Stimulated activated effector memory CD8-positive, alpha-beta T cell treated with anti-CD3 and anti-CD28 coated beads, Interleukin-12 subunit alpha, Interleukin-12 subunit beta, amount 100 ng/mL, for 72 hours (primary cell): ENCODE data around the gene CLNK.
"Not testable (repeated sequence)": the region's sequence is repeated elsewhere in the genome, so short reads cannot be mapped to it uniquely, and the experiment has no call there.

Source experiments
- ATAC-seq: fragments of 150-1000 bp; cut with Tn5 transposase; 2 replicates; pipeline ENCODE4 v1.10.0; 2021
- DNase-seq, 2 donors: peaks; one replicate each; pipeline ENCODE4 v3.0.0; 2021 to 2022; ENCODE audit warnings: low spot score in 2 of 2
- H3K27ac Mint-ChIP-seq: one replicate; pipeline ENCODE4 v1.8.0; 2022; ENCODE audit warnings: mild to moderate bottlenecking, mixed read lengths
- H3K36me3 Mint-ChIP-seq: one replicate; pipeline ENCODE4 v1.8.0; 2022; ENCODE audit warnings: mild to moderate bottlenecking, mixed read lengths
- H3K4me1 Mint-ChIP-seq: one replicate; pipeline ENCODE4 v1.8.0; 2022; ENCODE audit warnings: mixed read lengths
- H3K4me3 Mint-ChIP-seq: one replicate; pipeline ENCODE4 v1.8.0; 2022; ENCODE audit warnings: mild to moderate bottlenecking, mixed read lengths
- H3K9me3 Mint-ChIP-seq: one replicate; pipeline ENCODE4 v1.8.0; 2022; ENCODE audit warnings: mixed read lengths

Gene CLNK

GRCh38 chr4:10619855-10620254 is 64.7 kb downstream of the CLNK start:
- Mint-ChIP-seq H3K4me3 (no peak overlapping the region), H3K4me1 (no peaks in the 10 kb centered on the region), H3K27ac (no peak overlapping the region), H3K36me3 (no peaks in the 10 kb centered on the region), H3K9me3 (no peaks in the 10 kb centered on the region)
- no peak for DNase-seq
- ATAC-seq: no peak

- DNase-seq: no peak
- no peak for ATAC-seq
- no peak overlapping the region for H3K4me3 Mint-ChIP-seq
- no peaks in the 10 kb centered on the region for H3K9me3 Mint-ChIP-seq
- no peaks in the 10 kb centered on the region for H3K36me3 Mint-ChIP-seq
- H3K4me1 Mint-ChIP-seq: no peaks in the 10 kb centered on the region
- H3K27ac Mint-ChIP-seq: no peak overlapping the region
These were observed 65.3 kb downstream of the CLNK start for GRCh38 chr4:10619220-10619619.

GRCh38 chr4:10614926-10615325 is 69.6 kb downstream of the CLNK start:
- H3K36me3 Mint-ChIP-seq, DNase-seq, H3K27ac Mint-ChIP-seq, H3K4me1 Mint-ChIP-seq, H3K4me3 Mint-ChIP-seq, ATAC-seq, H3K9me3 Mint-ChIP-seq: not testable (repeated sequence)

- no peak overlapping the region for H3K27ac Mint-ChIP-seq
- no peaks in the 10 kb centered on the region for H3K36me3 Mint-ChIP-seq
- no peaks in the 10 kb centered on the region for H3K4me1 Mint-ChIP-seq
- DNase-seq: no peak
- H3K9me3 Mint-ChIP-seq: no peaks in the 10 kb centered on the region
- no peak overlapping the region for H3K4me3 Mint-ChIP-seq
- ATAC-seq: no peak
These were observed 70.6 kb downstream of the CLNK start for GRCh38 chr4:10613926-10614478.

GRCh38 chr4:10612476-10612875 is 72.1 kb downstream of the CLNK start:
- ATAC-seq (no peak), DNase-seq (no peak)
- Mint-ChIP-seq H3K4me1 (no peaks in the 10 kb centered on the region), H3K4me3 (no peak overlapping the region), H3K9me3 (no peaks in the 10 kb centered on the region), H3K36me3 (no peaks in the 10 kb centered on the region), H3K27ac (no peak overlapping the region)

- DNase-seq (no peak), ATAC-seq (no peak)
- Mint-ChIP-seq H3K4me1 (no peaks in the 10 kb centered on the region), H3K27ac (no peak overlapping the region), H3K4me3 (no peak overlapping the region), H3K9me3 (no peaks in the 10 kb centered on the region), H3K36me3 (no peaks in the 10 kb centered on the region)
These were observed 72.9 kb downstream of the CLNK start for GRCh38 chr4:10611673-10612072.

- H3K36me3 Mint-ChIP-seq: no peaks in the 10 kb centered on the region
- no peak for ATAC-seq
- no peak overlapping the region for H3K4me3 Mint-ChIP-seq
- no peak for DNase-seq
- H3K27ac Mint-ChIP-seq: no peak overlapping the region
- H3K4me1 Mint-ChIP-seq: no peaks in the 10 kb centered on the region
- no peaks in the 10 kb centered on the region for H3K9me3 Mint-ChIP-seq
These were observed 75.9 kb downstream of the CLNK start for GRCh38 chr4:10608501-10609219.

- H3K36me3 Mint-ChIP-seq: no peaks in the 10 kb centered on the region
- no peak overlapping the region for H3K27ac Mint-ChIP-seq
- H3K9me3 Mint-ChIP-seq: no peaks in the 10 kb centered on the region
- H3K4me1 Mint-ChIP-seq: no peaks in the 10 kb centered on the region
- DNase-seq (no peak), ATAC-seq (no peak)
- no peak overlapping the region for H3K4me3 Mint-ChIP-seq
These were observed 77.4 kb downstream of the CLNK start for GRCh38 chr4:10607206-10607605.

- Mint-ChIP-seq H3K36me3 (no peaks in the 10 kb centered on the region), H3K4me1 (no peaks in the 10 kb centered on the region), H3K27ac (no peak overlapping the region), H3K4me3 (no peak overlapping the region), H3K9me3 (no peaks in the 10 kb centered on the region)
- DNase-seq (no peak), ATAC-seq (no peak)
These were observed 77.9 kb downstream of the CLNK start for GRCh38 chr4:10606483-10607155.

- Mint-ChIP-seq H3K4me1 (no peaks in the 10 kb centered on the region), H3K9me3 (no peaks in the 10 kb centered on the region), H3K27ac (no peak overlapping the region), H3K4me3 (no peak overlapping the region), H3K36me3 (no peaks in the 10 kb centered on the region)
- ATAC-seq (no peak), DNase-seq (no peak)
These were observed 78.7 kb downstream of the CLNK start for GRCh38 chr4:10605746-10606482.

GRCh38 chr4:10605031-10605430 is 79.5 kb downstream of the CLNK start:
- no peaks in the 10 kb centered on the region for H3K4me1 Mint-ChIP-seq
- H3K36me3 Mint-ChIP-seq: no peaks in the 10 kb centered on the region
- ATAC-seq (no peak), DNase-seq (no peak)
- no peaks in the 10 kb centered on the region for H3K9me3 Mint-ChIP-seq
- no peak overlapping the region for H3K27ac Mint-ChIP-seq
- no peak overlapping the region for H3K4me3 Mint-ChIP-seq

- Mint-ChIP-seq H3K4me1 (no peaks in the 10 kb centered on the region), H3K9me3 (no peaks in the 10 kb centered on the region), H3K36me3 (no peaks in the 10 kb centered on the region), H3K27ac (no peak overlapping the region), H3K4me3 (no peak overlapping the region)
- ATAC-seq: no peak
- no peak for DNase-seq
These were observed 85.0 kb downstream of the CLNK start for GRCh38 chr4:10599574-10599973.

- no peak overlapping the region for H3K4me3 Mint-ChIP-seq
- ATAC-seq (no peak), DNase-seq (no peak)
- no peaks in the 10 kb centered on the region for H3K4me1 Mint-ChIP-seq
- H3K9me3 Mint-ChIP-seq: no peaks in the 10 kb centered on the region
- H3K27ac Mint-ChIP-seq: no peak overlapping the region
- no peaks in the 10 kb centered on the region for H3K36me3 Mint-ChIP-seq
These were observed 85.7 kb downstream of the CLNK start for GRCh38 chr4:10598829-10599228.

GRCh38 chr4:10596586-10597290 is 87.8 kb downstream of the CLNK start:
- H3K4me1 Mint-ChIP-seq: no peaks in the 10 kb centered on the region
- ATAC-seq (no peak), DNase-seq (no peak)
- no peaks in the 10 kb centered on the region for H3K36me3 Mint-ChIP-seq
- H3K27ac Mint-ChIP-seq: no peak overlapping the region
- no peaks in the 10 kb centered on the region for H3K9me3 Mint-ChIP-seq
- no peak overlapping the region for H3K4me3 Mint-ChIP-seq

GRCh38 chr4:10593130-10593529 is 91.4 kb downstream of the CLNK start:
- Mint-ChIP-seq H3K27ac (no peak overlapping the region), H3K36me3 (no peaks in the 10 kb centered on the region), H3K4me3 (no peak overlapping the region), H3K9me3 (no peaks in the 10 kb centered on the region), H3K4me1 (peaks cover 21% of the 10 kb centered on the region)
- DNase-seq: no peak
- ATAC-seq: no peak
